ENCODE data around the gene OR5AU1. TPM values are rescaled to one million over a fixed set of nuclear protein-coding genes. Genes with fewer than 3 reads are reported as not detected.
A peak's percentile ranks its signal among the peaks of the same experiment; 100 is the strongest.

OR5AU1 gene
- total RNA-seq, 1 experiment from 2014 or later: not detected

DNA sequence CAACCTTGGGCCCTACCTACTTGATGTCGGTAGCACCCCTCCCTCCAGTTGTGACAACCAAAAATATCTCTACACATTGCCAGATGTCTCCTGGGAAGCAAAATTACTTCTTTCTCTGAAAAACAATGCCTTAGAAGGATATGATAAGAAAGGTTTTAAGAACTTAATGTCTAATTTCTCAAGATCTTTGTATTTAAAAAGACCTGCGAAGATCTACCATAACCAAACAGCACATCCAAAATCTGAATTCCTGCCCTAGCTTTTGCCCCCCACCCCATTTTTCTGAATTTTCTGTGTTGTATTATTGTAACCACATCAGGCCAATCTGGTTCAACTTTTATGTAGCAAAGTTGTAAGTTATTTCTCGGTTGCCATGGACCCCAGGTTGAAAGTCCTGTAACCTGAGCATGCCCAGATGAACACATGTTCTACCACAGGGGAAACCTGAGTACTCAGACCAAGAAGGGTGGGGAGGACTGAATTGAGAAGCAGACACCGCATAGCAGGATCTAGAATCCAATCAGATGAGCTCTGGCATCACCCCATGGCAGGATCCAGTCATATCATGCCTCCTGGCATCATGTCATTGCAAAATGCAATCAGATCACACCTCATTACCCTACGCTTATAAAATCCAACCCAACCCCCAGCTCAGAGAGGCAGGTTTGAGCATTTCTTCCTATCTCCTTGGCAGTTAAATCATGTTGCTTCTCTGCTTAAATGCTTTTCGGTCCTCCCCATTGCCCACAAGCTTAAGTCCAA is 46.3 kb downstream of the OR5AU1 start:
- H3K4me3 Mint-ChIP-seq: no peak overlapping the region
- Histone ChIP-seq H3K23ac (ENCODE audit: insufficient read length, low read depth, low read length) (no peak overlapping the region), H2BK120ac (ENCODE audit: low read depth, low read length, poor library complexity, severe bottlenecking) (peak overlapping the region; percentile 73), H3K14ac (ENCODE audit: insufficient read depth, low read length) (no peak overlapping the region), H3T11ph (ENCODE audit: low read length) (no peak overlapping the region), H3K9me3 (ENCODE audit: control insufficient read depth, low read depth, low read length) (no peaks in the 10 kb centered on the region), H3K79me2 (ENCODE audit: insufficient read depth, low read length) (no peaks in the 10 kb centered on the region), H3K4ac (ENCODE audit: low read depth, low read length) (no peak overlapping the region), H4K8ac (replicated peaks; ENCODE audit: insufficient read length, low read depth, low read length) (no peak overlapping the region), H4K20me1 (ENCODE audit: control insufficient read depth, insufficient read depth, insufficient read length) (no peaks in the 10 kb centered on the region), H3K18ac (ENCODE audit: insufficient read length, low read depth, low read length) (no peak overlapping the region), H2AK5ac (ENCODE audit: insufficient read length, low read length) (no peak overlapping the region), H3K23me2 (ENCODE audit: insufficient read length, low read depth, low read length, poor library complexity, severe bottlenecking) (peaks cover under 1% of the 10 kb centered on the region), H2BK12ac (ENCODE audit: insufficient read length, low read depth, low read length) (no peak overlapping the region), H4K91ac (ENCODE audit: insufficient read length, low read depth, low read length) (no peak overlapping the region), H2AFZ (ENCODE audit: low read length) (no peak overlapping the region), H2BK20ac (ENCODE audit: low read depth, low read length, poor library complexity, severe bottlenecking) (no peak overlapping the region), H3K4me2 (ENCODE audit: insufficient read depth, insufficient read length, low read length) (no peak overlapping the region), H3K27ac (ENCODE audit: insufficient read length, low read depth, low read length) (no peak overlapping the region), H3K56ac (ENCODE audit: insufficient read length, low read depth, low read length) (no peak overlapping the region), H4K5ac (ENCODE audit: insufficient read length, low read depth, low read length) (no peak overlapping the region), H3K4me1 (ENCODE audit: insufficient read depth, low read length) (peaks cover 4% of the 10 kb centered on the region; the same call in 1 of the 2 replicates), H3K79me1 (ENCODE audit: insufficient read depth, low read depth, low read length, poor library complexity, severe bottlenecking) (no peaks in the 10 kb centered on the region), H3K27me3 (ENCODE audit: insufficient read depth, low read length) (no peaks in the 10 kb centered on the region), H3K9ac (ENCODE audit: extremely low read depth, insufficient read length, low read length) (no peak overlapping the region), H2BK15ac (ENCODE audit: low read depth, low read length) (no peak overlapping the region), H2BK5ac (ENCODE audit: insufficient read length, low read length) (no peak overlapping the region)
- H3K27me3 Mint-ChIP-seq (ENCODE audit: low read depth): no peaks in the 10 kb centered on the region; the same call in 1 of the 2 replicates
- TF ChIP-seq, protein P1, sequence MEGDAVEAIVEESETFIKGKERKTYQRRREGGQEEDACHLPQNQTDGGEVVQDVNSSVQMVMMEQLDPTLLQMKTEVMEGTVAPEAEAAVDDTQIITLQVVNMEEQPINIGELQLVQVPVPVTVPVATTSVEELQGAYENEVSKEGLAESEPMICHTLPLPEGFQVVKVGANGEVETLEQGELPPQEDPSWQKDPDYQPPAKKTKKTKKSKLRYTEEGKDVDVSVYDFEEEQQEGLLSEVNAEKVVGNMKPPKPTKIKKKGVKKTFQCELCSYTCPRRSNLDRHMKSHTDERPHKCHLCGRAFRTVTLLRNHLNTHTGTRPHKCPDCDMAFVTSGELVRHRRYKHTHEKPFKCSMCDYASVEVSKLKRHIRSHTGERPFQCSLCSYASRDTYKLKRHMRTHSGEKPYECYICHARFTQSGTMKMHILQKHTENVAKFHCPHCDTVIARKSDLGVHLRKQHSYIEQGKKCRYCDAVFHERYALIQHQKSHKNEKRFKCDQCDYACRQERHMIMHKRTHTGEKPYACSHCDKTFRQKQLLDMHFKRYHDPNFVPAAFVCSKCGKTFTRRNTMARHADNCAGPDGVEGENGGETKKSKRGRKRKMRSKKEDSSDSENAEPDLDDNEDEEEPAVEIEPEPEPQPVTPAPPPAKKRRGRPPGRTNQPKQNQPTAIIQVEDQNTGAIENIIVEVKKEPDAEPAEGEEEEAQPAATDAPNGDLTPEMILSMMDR (conservative IDR thresholded peaks at IDR 0.05): no peak
- no CpG with 5 or more reads among the region's 6 CpGs for WGBS (ENCODE audit: extremely low coverage, insufficient read length, low lambda C conversion rate)
- no peaks in the 10 kb centered on the region for H3K36me3 Mint-ChIP-seq (ENCODE audit: insufficient read depth in 1 of 3, low read depth in 3 of 3)
- DNase-seq: no peak
- H3K9me3 Mint-ChIP-seq: no peaks in the 10 kb centered on the region
- peaks cover 31 to 44% of the 10 kb centered on the region in 2 experiments for H3K4me1 Mint-ChIP-seq
- H3K27ac Mint-ChIP-seq: no peak overlapping the region

All from H9 (cell line).